Measurements from ENCODE around the gene MICU1. TPM values are rescaled to one million over a fixed set of nuclear protein-coding genes. Genes with fewer than 3 reads are reported as not detected.
A peak's percentile ranks its signal among the peaks of the same experiment; 100 is the strongest.

Gene MICU1
- total and polyA plus RNA-seq, 2 of the 13 experiments (the other 11 are each of a cell fraction or from before 2014, with no cell fraction given) = 32.5 to 56.1 TPM

- TF ChIP-seq KLF6 (CRISPR knock-in tag; IDR thresholded peaks at IDR 0.05) (peak; percentile 32; the same call in 1 of the 2 replicates), HNF4A (CRISPR knock-in tag; IDR thresholded peaks at IDR 0.05) (peak; percentile 79), ZBTB33 (CRISPR knock-in tag; IDR thresholded peaks at IDR 0.05) (no peak), GRHL1 (CRISPR knock-in tag; conservative IDR thresholded peaks at IDR 0.05) (no peak), ZNF10 (CRISPR knock-in tag; IDR thresholded peaks at IDR 0.05; ENCODE audit: borderline replicate concordance, low read depth) (no peak), DMAP1 (CRISPR knock-in tag; IDR thresholded peaks at IDR 0.05) (peak; percentile 67), MEIS2 (CRISPR knock-in tag; IDR thresholded peaks at IDR 0.05) (peak; percentile 94), ZNF660 (CRISPR knock-in tag; IDR thresholded peaks at IDR 0.05; ENCODE audit: borderline replicate concordance, low read depth) (no peak), ZFY (CRISPR knock-in tag; IDR thresholded peaks at IDR 0.05) (peak; percentile 85), ZNF282 (IDR thresholded peaks at IDR 0.05; ENCODE audit: partially characterized antibody) (no peak), MXD1 (CRISPR knock-in tag; IDR thresholded peaks at IDR 0.05) (peak; percentile 74; the same call in 1 of the 2 replicates), ZNF775 (CRISPR knock-in tag; IDR thresholded peaks at IDR 0.05; ENCODE audit: borderline replicate concordance) (peak; percentile 29; the same call in 1 of the 2 replicates)
- TF ChIP-seq, protein P1, sequence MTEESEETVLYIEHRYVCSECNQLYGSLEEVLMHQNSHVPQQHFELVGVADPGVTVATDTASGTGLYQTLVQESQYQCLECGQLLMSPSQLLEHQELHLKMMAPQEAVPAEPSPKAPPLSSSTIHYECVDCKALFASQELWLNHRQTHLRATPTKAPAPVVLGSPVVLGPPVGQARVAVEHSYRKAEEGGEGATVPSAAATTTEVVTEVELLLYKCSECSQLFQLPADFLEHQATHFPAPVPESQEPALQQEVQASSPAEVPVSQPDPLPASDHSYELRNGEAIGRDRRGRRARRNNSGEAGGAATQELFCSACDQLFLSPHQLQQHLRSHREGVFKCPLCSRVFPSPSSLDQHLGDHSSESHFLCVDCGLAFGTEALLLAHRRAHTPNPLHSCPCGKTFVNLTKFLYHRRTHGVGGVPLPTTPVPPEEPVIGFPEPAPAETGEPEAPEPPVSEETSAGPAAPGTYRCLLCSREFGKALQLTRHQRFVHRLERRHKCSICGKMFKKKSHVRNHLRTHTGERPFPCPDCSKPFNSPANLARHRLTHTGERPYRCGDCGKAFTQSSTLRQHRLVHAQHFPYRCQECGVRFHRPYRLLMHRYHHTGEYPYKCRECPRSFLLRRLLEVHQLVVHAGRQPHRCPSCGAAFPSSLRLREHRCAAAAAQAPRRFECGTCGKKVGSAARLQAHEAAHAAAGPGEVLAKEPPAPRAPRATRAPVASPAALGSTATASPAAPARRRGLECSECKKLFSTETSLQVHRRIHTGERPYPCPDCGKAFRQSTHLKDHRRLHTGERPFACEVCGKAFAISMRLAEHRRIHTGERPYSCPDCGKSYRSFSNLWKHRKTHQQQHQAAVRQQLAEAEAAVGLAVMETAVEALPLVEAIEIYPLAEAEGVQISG (CRISPR knock-in tag; IDR thresholded peaks at IDR 0.05) = peak; percentile 58; the same call in 1 of the 2 replicates
- TF ChIP-seq, protein P2, sequence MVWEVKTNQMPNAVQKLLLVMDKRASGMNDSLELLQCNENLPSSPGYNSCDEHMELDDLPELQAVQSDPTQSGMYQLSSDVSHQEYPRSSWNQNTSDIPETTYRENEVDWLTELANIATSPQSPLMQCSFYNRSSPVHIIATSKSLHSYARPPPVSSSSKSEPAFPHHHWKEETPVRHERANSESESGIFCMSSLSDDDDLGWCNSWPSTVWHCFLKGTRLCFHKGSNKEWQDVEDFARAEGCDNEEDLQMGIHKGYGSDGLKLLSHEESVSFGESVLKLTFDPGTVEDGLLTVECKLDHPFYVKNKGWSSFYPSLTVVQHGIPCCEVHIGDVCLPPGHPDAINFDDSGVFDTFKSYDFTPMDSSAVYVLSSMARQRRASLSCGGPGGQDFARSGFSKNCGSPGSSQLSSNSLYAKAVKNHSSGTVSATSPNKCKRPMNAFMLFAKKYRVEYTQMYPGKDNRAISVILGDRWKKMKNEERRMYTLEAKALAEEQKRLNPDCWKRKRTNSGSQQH (CRISPR knock-in tag; IDR thresholded peaks at IDR 0.05; ENCODE audit: low read depth) = no peak
- TF ChIP-seq, protein P3, sequence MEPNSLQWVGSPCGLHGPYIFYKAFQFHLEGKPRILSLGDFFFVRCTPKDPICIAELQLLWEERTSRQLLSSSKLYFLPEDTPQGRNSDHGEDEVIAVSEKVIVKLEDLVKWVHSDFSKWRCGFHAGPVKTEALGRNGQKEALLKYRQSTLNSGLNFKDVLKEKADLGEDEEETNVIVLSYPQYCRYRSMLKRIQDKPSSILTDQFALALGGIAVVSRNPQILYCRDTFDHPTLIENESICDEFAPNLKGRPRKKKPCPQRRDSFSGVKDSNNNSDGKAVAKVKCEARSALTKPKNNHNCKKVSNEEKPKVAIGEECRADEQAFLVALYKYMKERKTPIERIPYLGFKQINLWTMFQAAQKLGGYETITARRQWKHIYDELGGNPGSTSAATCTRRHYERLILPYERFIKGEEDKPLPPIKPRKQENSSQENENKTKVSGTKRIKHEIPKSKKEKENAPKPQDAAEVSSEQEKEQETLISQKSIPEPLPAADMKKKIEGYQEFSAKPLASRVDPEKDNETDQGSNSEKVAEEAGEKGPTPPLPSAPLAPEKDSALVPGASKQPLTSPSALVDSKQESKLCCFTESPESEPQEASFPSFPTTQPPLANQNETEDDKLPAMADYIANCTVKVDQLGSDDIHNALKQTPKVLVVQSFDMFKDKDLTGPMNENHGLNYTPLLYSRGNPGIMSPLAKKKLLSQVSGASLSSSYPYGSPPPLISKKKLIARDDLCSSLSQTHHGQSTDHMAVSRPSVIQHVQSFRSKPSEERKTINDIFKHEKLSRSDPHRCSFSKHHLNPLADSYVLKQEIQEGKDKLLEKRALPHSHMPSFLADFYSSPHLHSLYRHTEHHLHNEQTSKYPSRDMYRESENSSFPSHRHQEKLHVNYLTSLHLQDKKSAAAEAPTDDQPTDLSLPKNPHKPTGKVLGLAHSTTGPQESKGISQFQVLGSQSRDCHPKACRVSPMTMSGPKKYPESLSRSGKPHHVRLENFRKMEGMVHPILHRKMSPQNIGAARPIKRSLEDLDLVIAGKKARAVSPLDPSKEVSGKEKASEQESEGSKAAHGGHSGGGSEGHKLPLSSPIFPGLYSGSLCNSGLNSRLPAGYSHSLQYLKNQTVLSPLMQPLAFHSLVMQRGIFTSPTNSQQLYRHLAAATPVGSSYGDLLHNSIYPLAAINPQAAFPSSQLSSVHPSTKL (CRISPR knock-in tag; IDR thresholded peaks at IDR 0.05) = peak; percentile 76
Measured at GRCh38 chr10:72319416-72320254, 306.2 kb downstream of the MICU1 start (continued).

Measured in HepG2 (cell line).